Spleen (tissue), 7 donors: Measurements from ENCODE around the gene SUPV3L1.

ENCODE experiments used
- CTCF ChIP-seq, 11 experiments: fragments of 200-600 bp in 7 of 11; fragments of 450-650 bp in 4 of 11; sonication (generic) in 4 of 11; IDR thresholded peaks in 8 of 11; conservative IDR thresholded peaks in 3 of 11; 1 replicate in 7 of 11; 2 replicates in 4 of 11; pipeline versions ENCODE4 v1.4.0 to v1.8.0; 2016 to 2021; ENCODE audit warnings: antibody characterized with exemption in 11 of 11, inconsistent platforms in 4 of 11, mild to moderate bottlenecking in 1 of 11
- POLR2A ChIP-seq, 3 donors: fragments of 450-650 bp; IDR thresholded peaks; one replicate each; pipeline ENCODE4 v1.5.1; 2017; ENCODE audit warnings: antibody characterized with exemption in 3 of 3, mild to moderate bottlenecking in 1 of 3
- POLR2AphosphoS5 ChIP-seq, 3 donors: sonication (generic); formaldehyde crosslinking; IDR thresholded peaks; one replicate each; pipeline ENCODE4 v1.5.1; 2017; ENCODE audit warnings: antibody characterized with exemption in 3 of 3
- donor health status: DM: no; HTN: no; CAD: no; lungs with moderate emphysema.
- donor health status: DM: no; HTN: no; CAD: no.
- donor health status: DM: no; HTN: no; CAD: no.

GRCh38 chr10:69202332-69202731, 22.3 kb downstream of the SUPV3L1 start:
- TF ChIP-seq CTCF (IDR thresholded peaks at IDR 0.05 in 8 of 11, conservative IDR thresholded peaks at IDR 0.05 in 3 of 11) (no peak), POLR2AphosphoS5 (IDR thresholded peaks at IDR 0.05) (no peak), POLR2A (IDR thresholded peaks at IDR 0.05) (no peak)
